GM18526 (cell line): ENCODE results near the gene PSORS1C2.

Experiments
- POLR2A ChIP-seq: IDR thresholded peaks from 3 replicates; pipeline ENCODE4 v1.6.1; 2011; ENCODE audit not compliant: insufficient read length; ENCODE audit errors: extremely low read depth

PSORS1C2 gene

GRCh38 chr6:31165986-31166385 is 27.1 kb upstream of the PSORS1C2 start:
- TF ChIP-seq POLR2A, result no peak

- peak; percentile 74 for TF ChIP-seq POLR2A
These were observed 26.4 kb upstream of the PSORS1C2 start for GRCh38 chr6:31165064-31165832.

GRCh38 chr6:31163922-31164321 is 25.1 kb upstream of the PSORS1C2 start:
- no peak for TF ChIP-seq POLR2A

- no peak for TF ChIP-seq POLR2A
These were observed 23.7 kb upstream of the PSORS1C2 start for GRCh38 chr6:31162463-31163165.

GRCh38 chr6:31161216-31162126 is 22.6 kb upstream of the PSORS1C2 start:
- no peak for TF ChIP-seq POLR2A

- TF ChIP-seq POLR2A, result peak; percentile 29
These were observed 20.3 kb upstream of the PSORS1C2 start for GRCh38 chr6:31158863-31159855.

- TF ChIP-seq POLR2A, result peak; percentile 42
These were observed 19.4 kb upstream of the PSORS1C2 start, which contains the start of gene TCF19 for GRCh38 chr6:31158140-31158862. TCF19 (plus strand) TSS chr6:31158589; CDS start chr6:31159470, 881 bp downstream.

GRCh38 chr6:31157513-31158139 is 18.8 kb upstream of the PSORS1C2 start, which contains the start of gene CCHCR1:
CCHCR1 (minus strand) TSS chr6:31157802; CDS start chr6:31157600, 202 bp downstream.
- no peak for TF ChIP-seq POLR2A

GRCh38 chr6:31156641-31157040 is 17.8 kb upstream of the PSORS1C2 start:
- TF ChIP-seq POLR2A, result no peak

- no peak for TF ChIP-seq POLR2A
These were observed 15.6 kb upstream of the PSORS1C2 start for GRCh38 chr6:31154436-31154835.

GRCh38 chr6:31152781-31153180 is 13.9 kb upstream of the PSORS1C2 start:
- no peak for TF ChIP-seq POLR2A

GRCh38 chr6:31149827-31150447 is 11.1 kb upstream of the PSORS1C2 start:
- no peak for TF ChIP-seq POLR2A
